Measurements from ENCODE around the gene PSMD8. TPM values are rescaled to one million over a fixed set of nuclear protein-coding genes. Genes with fewer than 3 reads are reported as not detected.

The PSMD8 gene
- total RNA-seq, 1 donor from 2014 or later: 123 TPM

Other genes starting within 250 kb of the PSMD8 start
- gene DPF1, start 150.3 kb upstream of the PSMD8 start, total RNA-seq: not detected
- gene PPP1R14A, start 118.2 kb upstream of the PSMD8 start, total RNA-seq: 113 TPM
- 231 TPM for gene SPINT2, start 110.0 kb upstream of the PSMD8 start, total RNA-seq
- 63.0 TPM for gene C19orf33, start 70.3 kb upstream of the PSMD8 start, total RNA-seq
- 37.3 TPM for gene YIF1B, start 58.6 kb upstream of the PSMD8 start, total RNA-seq
- 13.1 TPM for gene KCNK6, start 54.7 kb upstream of the PSMD8 start, total RNA-seq
- gene CATSPERG, start 38.7 kb upstream of the PSMD8 start, total RNA-seq: 10.6 TPM
- not detected for gene GGN, start 13.5 kb downstream of the PSMD8 start, total RNA-seq
- gene SPRED3, start 14.1 kb downstream of the PSMD8 start, total RNA-seq: 1.6 TPM
- 16.2 TPM for gene FAM98C, start 28.5 kb downstream of the PSMD8 start, total RNA-seq
- gene RASGRP4, start 51.6 kb downstream of the PSMD8 start, total RNA-seq: 7.6 TPM
- 6.5 TPM for gene RYR1, start 59.1 kb downstream of the PSMD8 start, total RNA-seq
- 12.1 TPM for gene MAP4K1, start 243.4 kb downstream of the PSMD8 start, total RNA-seq
- 215 TPM for gene EIF3K, start 244.6 kb downstream of the PSMD8 start, total RNA-seq

Measured in upper lobe of right lung (tissue), 1 donor.